GM18907 (cell line): Measurements from ENCODE around the gene CGREF1.
"Not testable (repeated sequence)": the region's sequence is repeated elsewhere in the genome, so short reads cannot be mapped to it uniquely, and the experiment has no call there.

ENCODE experiments used
- ATAC-seq: cut with Tn5 transposase; IDR thresholded peaks from one replicate; pipeline ENCODE4 v1.9.1; 2021; ENCODE audit warnings: mild to moderate bottlenecking, moderate library complexity; ENCODE audit not compliant: unreplicated experiment

CGREF1 gene

GRCh38 chr2:27077231-27077630 lies 41.7 kb downstream of the CGREF1 start:
- ATAC-seq = no peak

DNA sequence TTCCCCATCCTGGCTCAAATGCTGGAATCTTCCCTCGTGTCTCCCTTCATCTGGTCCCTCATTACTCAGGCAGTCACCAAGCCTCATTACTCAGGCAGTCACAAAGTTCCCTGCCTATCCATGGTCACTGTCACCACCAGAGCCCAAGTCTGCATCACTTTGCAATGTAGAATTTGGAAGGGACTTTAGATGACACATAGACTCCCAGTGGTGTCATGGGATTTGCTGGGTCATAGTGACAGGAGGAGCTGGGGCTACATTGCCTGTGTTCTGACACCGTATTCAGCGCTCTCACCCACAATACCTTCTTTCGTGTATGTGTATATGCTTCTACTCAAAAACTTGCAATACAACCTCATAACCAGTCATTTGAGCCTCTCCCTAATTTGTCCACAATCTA lies 42.6 kb downstream of the CGREF1 start:
- no peak for ATAC-seq

DNA sequence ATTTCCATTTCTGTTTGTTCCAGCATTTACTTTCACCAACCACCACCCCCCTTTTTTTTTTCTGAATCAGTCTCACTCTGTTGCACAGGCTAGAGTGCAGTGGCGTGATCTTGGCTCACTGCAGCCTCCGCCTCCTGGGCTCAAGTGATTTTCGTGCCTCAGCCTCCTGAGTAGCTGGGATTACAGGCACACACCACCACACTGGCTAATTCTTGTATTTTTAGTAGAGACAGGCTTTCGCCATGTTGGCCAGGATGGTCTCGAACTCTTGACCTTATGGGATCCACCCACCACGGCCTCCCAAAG lies 43.4 kb downstream of the CGREF1 start:
- not testable (repeated sequence) for ATAC-seq

DNA sequence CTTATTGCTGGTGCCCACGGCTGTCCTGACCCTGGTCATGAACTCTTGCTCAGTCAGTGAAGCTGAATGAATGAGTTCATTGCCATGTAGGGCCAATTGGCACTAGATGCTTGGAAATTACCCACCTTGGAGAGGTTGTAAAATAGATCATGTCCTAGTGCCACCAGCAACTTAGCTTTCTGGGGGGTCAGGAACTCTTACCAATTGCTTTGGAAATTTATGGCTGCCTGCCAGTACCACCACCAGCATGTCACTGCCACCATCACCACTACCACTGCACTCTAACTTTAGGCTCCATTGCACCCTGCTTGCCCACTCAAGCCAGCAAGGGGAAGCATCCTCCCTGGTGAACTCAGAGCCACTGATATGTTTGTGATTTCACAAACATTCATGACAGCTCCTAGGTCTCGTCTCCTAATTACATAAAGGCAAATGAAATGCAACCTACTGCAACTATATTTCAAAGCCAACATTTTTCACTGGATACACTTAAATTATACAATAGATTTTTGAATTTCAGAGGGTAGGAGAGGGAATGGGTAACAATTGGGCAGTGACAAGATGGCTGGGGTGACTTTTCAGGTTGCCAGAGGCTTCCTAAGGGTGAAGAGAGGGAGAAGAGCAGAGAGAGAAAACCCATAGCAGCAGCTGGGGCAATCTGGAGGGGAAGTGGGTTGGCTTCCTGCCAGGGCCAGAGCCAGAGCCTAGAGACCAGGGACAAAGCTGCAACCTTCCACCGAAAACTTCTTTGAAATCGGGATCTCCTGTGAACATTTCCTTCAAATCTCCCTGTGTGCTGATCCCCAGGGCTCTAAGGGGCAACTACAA lies 44.0 kb downstream of the CGREF1 start:
- ATAC-seq = no peak

DNA sequence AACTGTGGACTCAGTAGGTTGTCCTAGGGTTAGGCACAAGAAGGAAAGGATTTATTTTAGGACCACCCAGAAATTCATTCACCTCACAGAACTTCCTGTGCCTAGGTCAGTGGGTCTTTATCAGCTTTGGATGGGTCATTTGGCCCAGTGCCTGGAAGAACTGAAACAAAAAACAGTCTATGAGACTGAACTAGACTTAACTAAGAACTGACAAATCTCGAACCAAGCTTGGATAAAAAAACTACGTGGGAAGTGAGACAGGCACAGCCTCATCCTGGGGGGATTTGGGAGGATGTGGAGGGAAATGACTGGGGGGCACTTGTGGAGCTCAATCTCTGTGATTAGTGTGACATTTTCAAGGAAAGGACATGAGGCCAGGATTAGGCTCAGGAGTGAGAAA lies 45.1 kb downstream of the CGREF1 start:
- ATAC-seq = no peak

GRCh38 chr2:27072920-27073319 lies 46.0 kb downstream of the CGREF1 start:
- ATAC-seq = no peak

GRCh38 chr2:27071990-27072830 lies 46.7 kb downstream of the CGREF1 start:
- peak; percentile 11 for ATAC-seq

GRCh38 chr2:27071277-27071989 lies 47.5 kb downstream of the CGREF1 start, which contains the start of gene OST4:
OST4 (minus strand) TSS chr2:27071654.
- peak; percentile 86 for ATAC-seq

GRCh38 chr2:27070653-27071276 lies 48.2 kb downstream of the CGREF1 start:
- no peak for ATAC-seq

- no peak for ATAC-seq
Observed at GRCh38 chr2:27069961-27070618, 48.8 kb downstream of the CGREF1 start.

DNA sequence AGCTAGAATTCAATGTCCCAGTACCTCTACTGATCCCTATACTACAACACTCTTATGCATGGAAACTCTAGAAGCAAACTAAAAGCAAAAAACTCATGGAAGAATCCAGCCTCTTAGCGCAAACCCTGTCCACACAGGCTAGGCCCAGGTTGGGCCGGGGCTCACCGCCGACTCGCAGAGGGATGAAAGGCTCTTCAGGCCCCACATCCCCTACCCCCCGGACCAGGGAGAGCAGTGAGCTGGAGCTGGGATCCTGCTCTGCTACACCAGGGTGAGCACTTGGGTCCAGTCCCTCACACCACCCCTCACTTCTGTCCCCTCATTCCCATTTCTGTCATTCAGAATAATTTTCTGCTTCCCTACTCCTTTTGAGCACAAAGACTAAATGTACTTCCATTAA lies 49.5 kb downstream of the CGREF1 start:
- no peak for ATAC-seq

DNA sequence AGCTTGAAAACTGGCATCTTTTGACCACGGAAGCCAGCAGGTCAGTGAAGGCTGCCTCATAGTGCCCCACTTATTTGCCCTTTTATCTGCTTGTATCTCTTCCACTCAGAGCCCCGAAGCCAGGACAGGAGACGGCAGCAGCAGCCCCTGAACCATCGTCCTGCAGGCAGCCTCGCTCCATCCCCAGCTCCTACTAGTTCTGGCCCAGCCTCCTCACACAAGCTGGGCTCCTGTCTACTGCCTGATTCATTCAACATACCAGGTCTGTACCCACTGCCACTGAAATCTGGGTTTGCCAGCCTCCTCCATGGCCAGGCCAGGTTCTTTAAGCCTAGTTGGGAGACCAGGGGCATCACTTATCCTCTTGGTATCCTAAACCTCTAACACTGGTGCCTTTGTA lies 51.5 kb downstream of the CGREF1 start:
- ATAC-seq = no peak

DNA sequence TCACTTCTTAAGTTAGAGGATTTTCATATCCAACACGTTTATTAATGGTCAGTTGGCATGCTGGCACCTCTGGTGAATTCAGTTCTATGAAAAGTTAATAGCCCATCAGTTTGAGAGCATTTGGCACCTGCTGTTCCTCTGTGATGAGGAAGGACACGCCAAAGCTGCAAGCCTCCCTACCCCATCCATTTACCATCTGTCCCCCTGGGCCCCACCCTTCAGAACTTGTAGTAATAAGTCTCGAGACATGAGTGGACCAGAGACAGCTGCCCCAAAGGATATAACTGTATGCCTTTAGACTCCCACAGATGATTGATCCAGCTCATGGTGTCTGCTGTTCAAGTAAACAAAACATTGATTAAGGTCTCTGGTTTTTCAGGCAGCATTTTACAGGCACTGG lies 53.8 kb downstream of the CGREF1 start:
- ATAC-seq = no peak

DNA sequence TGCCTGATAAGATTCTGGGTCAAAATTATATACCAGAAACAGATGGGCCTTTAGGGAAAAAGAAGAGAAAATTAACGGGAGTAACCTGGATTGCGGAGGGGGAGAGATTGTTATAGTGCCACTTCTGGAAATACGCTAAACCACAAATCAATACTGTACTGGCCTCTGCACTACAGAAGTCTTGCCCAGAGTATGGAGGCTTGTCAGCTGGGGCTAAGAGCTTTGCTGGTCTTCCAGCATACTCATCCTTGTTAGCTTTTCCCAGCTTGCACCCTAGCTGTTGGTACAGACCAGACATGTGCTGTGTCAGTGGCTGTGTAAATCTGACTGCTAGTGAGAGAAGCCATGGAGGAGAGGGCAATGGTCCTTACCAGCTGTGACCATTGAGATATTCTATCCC lies 58.6 kb downstream of the CGREF1 start:
- no peak for ATAC-seq

- ATAC-seq = no peak
Observed at GRCh38 chr2:27059141-27059820, 59.6 kb downstream of the CGREF1 start.

GRCh38 chr2:27058210-27058609 lies 60.7 kb downstream of the CGREF1 start:
- ATAC-seq = no peak

DNA sequence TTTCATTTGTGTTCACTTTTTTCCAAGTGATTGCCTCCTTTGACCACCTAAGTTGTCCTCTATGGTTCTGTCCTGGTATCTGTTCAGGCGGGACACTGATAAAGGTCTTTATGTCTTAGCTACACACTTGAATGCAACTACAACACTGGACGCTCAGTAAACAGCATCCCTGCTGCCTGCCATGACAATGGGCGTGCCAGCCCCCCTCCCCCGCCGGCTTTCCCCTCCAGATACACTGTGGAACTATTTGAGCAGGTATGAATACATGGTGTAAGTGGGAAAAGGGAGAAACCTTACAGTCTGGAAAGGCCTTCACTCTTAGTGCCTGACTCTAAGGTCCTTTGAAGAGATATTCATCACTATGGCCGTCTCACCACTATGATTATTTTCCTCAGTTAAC lies 61.7 kb downstream of the CGREF1 start:
- ATAC-seq = no peak

DNA sequence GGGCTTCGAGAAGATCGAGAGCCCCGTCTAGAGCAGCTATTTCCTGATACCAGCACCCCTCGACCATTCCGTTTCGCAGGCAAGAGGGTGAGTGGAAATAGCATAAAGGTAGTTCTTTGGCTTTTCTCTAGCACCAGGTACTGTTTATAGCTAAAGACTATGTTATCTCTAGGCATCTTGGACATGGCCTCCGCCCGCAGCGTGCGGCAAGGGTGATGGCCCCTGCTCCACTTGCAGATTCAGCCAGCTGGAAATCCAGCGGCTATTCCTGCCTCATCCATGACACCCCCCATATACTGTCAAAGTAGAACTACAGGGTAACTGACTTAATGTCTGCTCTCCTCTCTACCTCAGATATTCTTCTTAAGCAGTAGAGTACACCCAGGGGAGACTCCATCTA lies 64.2 kb downstream of the CGREF1 start:
- ATAC-seq = no peak

DNA sequence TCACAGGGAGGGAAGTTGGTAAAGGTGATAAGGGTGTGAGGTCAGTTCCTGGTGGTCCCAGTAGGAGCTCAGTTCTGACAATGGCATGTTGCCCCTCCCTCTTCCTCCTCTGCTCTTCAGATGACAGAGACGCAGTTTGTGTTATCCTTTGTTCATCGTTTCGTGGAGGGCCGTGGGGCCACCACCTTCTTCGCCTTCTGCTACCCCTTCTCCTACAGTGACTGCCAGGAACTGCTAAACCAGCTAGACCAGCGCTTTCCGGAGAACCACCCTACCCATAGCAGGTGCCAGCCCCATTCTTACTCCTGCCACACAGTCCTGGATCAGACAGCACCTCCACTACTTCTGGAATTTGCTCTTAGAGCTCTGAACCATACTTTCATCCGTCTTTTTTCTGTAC lies 65.2 kb downstream of the CGREF1 start:
- ATAC-seq = no peak

GRCh38 chr2:27053321-27053720 lies 65.6 kb downstream of the CGREF1 start:
- no peak for ATAC-seq
